Cardiac muscle cell (in vitro differentiated cells and primary cell): Measurements from ENCODE around the gene PTPRA. TPM values are rescaled to one million over a fixed set of nuclear protein-coding genes. Genes with fewer than 3 reads are reported as not detected.
A peak's percentile ranks its signal among the peaks of the same experiment; 100 is the strongest.
"Not testable (repeated sequence)": the region's sequence is repeated elsewhere in the genome, so short reads cannot be mapped to it uniquely, and the experiment has no call there.

ENCODE experiments used
- DNase-seq, 2 donors: peaks; one replicate each; pipeline versions ENCODE4 v3.0.0 to v3.0.0-alpha.2; 2010 to 2017; ENCODE audit warnings: low read depth in 1 of 2, low spot score in 1 of 2
- H3K27ac ChIP-seq: fragments of 200-600 bp; sonication (generic); 2 replicates; pipeline ENCODE4 v1.5.1; 2016
- H3K27me3 ChIP-seq: fragments of 200-600 bp; sonication (generic); 2 replicates; pipeline ENCODE4 v1.6.0; 2016; ENCODE audit warnings: control low read depth
- H3K36me3 ChIP-seq: fragments of 200-600 bp; sonication (generic); 2 replicates; pipeline ENCODE4 v1.5.1; 2016; ENCODE audit warnings: control low read depth
- H3K4me1 ChIP-seq: fragments of 200-600 bp; sonication (generic); 2 replicates; pipeline ENCODE4 v1.8.1; 2017; ENCODE audit warnings: low read depth, mild to moderate bottlenecking, mixed run types
- H3K4me3 ChIP-seq: fragments of 200-600 bp; sonication (generic); 2 replicates; pipeline ENCODE4 v1.5.1; 2016; ENCODE audit warnings: mild to moderate bottlenecking
- H3K9me3 ChIP-seq: fragments of 200-600 bp; sonication (generic); 2 replicates; pipeline ENCODE4 v1.5.1; 2017; ENCODE audit warnings: low read depth, mild to moderate bottlenecking, control low read depth
- CTCF ChIP-seq: IDR thresholded peaks from 2 replicates; pipeline ENCODE4 v1.5.1; 2012; ENCODE audit warnings: low read depth, mild to moderate bottlenecking, low read length
- polyA plus RNA-seq: library from polyadenylated mRNA; unstranded; fragments of >200 nt; fragmentation: Nextera tagmentation; extraction: Ambion mirVana; gene quantifications from 2 replicates; pipeline ENCODE4 v1.2.1, GENCODE V29; 2016
- total RNA-seq: library from RNA; depleted of rRNA; stranded (reverse); fragments of >200 nt; gene quantifications from 2 replicates; pipeline ENCODE4 v1.2.3, GENCODE V29; 2016

Gene PTPRA
- total and polyA plus RNA-seq, 2 experiments from 2014 or later, result 44.0 to 69.4 TPM

- no peak for TF ChIP-seq CTCF
- H3K27ac ChIP-seq, result no peak overlapping the region
Measured at GRCh38 chr20:3013771-3014170, 140.5 kb downstream of the PTPRA start.

GRCh38 chr20:3014179-3014578, 140.9 kb downstream of the PTPRA start:
- TF ChIP-seq CTCF, result no peak
- Histone ChIP-seq H3K9me3 (no peaks in the 10 kb centered on the region), H3K36me3 (peaks cover 7% of the 10 kb centered on the region), H3K4me3 (no peak overlapping the region), H3K4me1 (no peaks in the 10 kb centered on the region), H3K27ac (no peak overlapping the region), H3K27me3 (no peaks in the 10 kb centered on the region)
- no peak for DNase-seq

More at GRCh38 chr20:3013771-3014170, 140.5 kb downstream of the PTPRA start:
- Histone ChIP-seq H3K4me3 (no peak overlapping the region), H3K9me3 (no peaks in the 10 kb centered on the region), H3K27me3 (no peaks in the 10 kb centered on the region), H3K4me1 (no peaks in the 10 kb centered on the region), H3K36me3 (peaks cover 7% of the 10 kb centered on the region)
- DNase-seq, result no peak

GRCh38 chr20:3014662-3015061, 141.4 kb downstream of the PTPRA start:
- Histone ChIP-seq H3K4me1 (no peaks in the 10 kb centered on the region), H3K27ac (no peak overlapping the region), H3K9me3 (no peaks in the 10 kb centered on the region), H3K36me3 (peaks cover 7% of the 10 kb centered on the region), H3K27me3 (no peaks in the 10 kb centered on the region), H3K4me3 (no peak overlapping the region)
- TF ChIP-seq CTCF, result no peak
- no peak for DNase-seq

- DNase-seq, H3K36me3 ChIP-seq, H3K27ac ChIP-seq, H3K9me3 ChIP-seq, H3K27me3 ChIP-seq, H3K4me3 ChIP-seq, H3K4me1 ChIP-seq: not testable (repeated sequence)
Measured at GRCh38 chr20:3015302-3015701, 142.0 kb downstream of the PTPRA start.

- H3K9me3 ChIP-seq, result no peaks in the 10 kb centered on the region
- H3K36me3 ChIP-seq, result peaks cover 25% of the 10 kb centered on the region
- H3K27me3 ChIP-seq, result no peaks in the 10 kb centered on the region
- DNase-seq, result no peak
- no peak overlapping the region for H3K4me3 ChIP-seq
- H3K4me1 ChIP-seq, result no peaks in the 10 kb centered on the region
- H3K27ac ChIP-seq, result no peak overlapping the region
- no peak for TF ChIP-seq CTCF
Measured at GRCh38 chr20:3021327-3021726, 148.0 kb downstream of the PTPRA start.

- TF ChIP-seq CTCF, result no peak
- DNase-seq, result no peak
- Histone ChIP-seq H3K9me3 (no peaks in the 10 kb centered on the region), H3K4me1 (no peaks in the 10 kb centered on the region), H3K27me3 (no peaks in the 10 kb centered on the region), H3K36me3 (peaks cover 29% of the 10 kb centered on the region), H3K27ac (no peak overlapping the region), H3K4me3 (no peak overlapping the region)
Measured at GRCh38 chr20:3021777-3022176, 148.5 kb downstream of the PTPRA start.

GRCh38 chr20:3022559-3023490, 149.5 kb downstream of the PTPRA start:
- not testable (repeated sequence) for H3K4me3 ChIP-seq, H3K4me1 ChIP-seq, H3K27ac ChIP-seq, H3K27me3 ChIP-seq, H3K9me3 ChIP-seq
- H3K36me3 ChIP-seq, result peaks cover 38% of the 10 kb centered on the region
- peak in 1 of 2 donors; percentile 26 for DNase-seq
